Colon (tissue), 2 donors: ENCODE data around the gene DEF6.
"Not testable (repeated sequence)": the region's sequence is repeated elsewhere in the genome, so short reads cannot be mapped to it uniquely, and the experiment has no call there.

ENCODE experiments used
- FAIRE-seq: peaks from 2 replicates; lab custom pipeline; 2012; peaks lifted over from hg19 to GRCh38; lab: Jason Lieb, UNC
- donor health status: control.
- donor health status: control.

The DEF6 gene

DNA sequence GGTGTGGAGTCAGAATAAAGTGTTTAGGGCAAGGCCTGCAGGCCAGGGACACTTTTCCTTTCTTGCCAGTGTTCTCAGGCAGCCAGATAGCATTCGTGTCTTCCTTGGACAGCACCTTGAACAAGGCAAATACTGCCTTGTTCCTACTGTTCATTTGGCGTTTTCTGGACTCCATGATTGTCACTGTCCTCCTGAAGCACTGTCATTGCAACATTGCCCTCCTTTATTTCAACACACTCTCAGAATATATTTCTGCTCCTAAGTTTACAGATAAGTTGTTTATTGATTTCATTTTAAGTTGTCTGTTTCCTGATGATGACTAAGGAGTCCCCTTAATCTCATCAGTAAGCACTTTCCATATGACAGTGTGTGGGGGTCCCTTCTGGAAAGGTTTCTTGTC is 15.1 kb upstream of the DEF6 start:
- FAIRE-seq = no peak

- no peak for FAIRE-seq
Measured at GRCh38 chr6:35283361-35283760, 14.3 kb upstream of the DEF6 start.

- no peak for FAIRE-seq
Measured at GRCh38 chr6:35287671-35288396, 9.8 kb upstream of the DEF6 start.

DNA sequence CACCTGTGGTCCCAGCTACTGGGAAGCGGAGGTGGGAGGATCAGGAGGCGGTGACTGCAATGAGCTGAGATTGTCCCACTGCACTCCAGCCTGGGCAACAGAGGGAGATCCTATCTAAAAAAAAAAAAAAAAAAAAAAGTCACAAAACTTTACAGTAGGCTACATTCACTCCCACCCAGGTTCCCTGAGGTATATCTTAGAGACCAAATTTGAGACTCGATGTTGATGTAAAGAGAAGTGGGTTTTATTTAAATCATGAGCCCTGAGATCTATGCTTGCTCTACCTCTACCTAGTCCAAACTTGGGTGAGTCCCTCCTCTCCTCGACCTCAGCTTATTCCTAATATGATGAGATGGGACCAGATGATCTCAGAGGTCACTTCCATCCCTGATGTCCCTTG is 8.8 kb upstream of the DEF6 start:
- no peak for FAIRE-seq

DNA sequence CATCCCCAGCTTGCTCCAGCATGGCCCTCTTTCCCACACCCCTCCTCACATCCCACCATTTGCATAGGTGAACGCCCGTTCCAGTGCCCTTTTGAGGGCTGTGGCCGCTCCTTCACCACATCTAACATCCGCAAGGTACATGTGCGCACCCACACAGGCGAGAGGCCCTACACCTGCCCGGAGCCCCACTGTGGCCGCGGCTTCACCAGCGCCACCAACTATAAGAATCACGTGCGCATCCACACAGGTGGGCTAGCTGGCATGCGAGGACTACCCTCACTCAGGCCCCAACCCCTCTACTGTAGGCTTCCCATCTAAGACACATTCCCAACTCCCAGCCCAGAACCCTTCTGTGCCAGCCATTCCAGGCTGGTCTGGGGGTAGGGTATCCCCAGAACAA is 6.1 kb upstream of the DEF6 start:
- FAIRE-seq = no peak

GRCh38 chr6:35292494-35292893 is 5.1 kb upstream of the DEF6 start:
- no peak for FAIRE-seq

DNA sequence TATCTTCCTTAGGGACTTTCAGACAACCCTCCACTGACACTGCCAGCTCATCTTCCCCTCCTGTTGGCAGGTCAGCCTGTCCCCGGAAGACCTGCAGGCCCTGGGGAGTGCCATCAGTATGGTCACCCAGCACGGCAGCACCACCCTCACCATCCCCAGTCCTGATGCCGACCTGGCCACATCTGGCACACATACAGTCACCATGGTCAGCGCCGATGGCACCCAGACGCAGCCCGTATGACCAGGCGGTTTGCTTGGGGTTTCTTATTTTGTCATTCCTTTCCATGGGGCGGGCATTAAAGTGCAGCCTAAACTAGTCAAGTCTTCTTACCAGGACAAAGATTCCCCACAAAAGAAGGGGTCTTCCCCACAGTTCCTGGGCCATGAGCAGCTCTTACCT is 3.9 kb upstream of the DEF6 start:
- FAIRE-seq = no peak

GRCh38 chr6:35294308-35294945 is 3.2 kb upstream of the DEF6 start:
- FAIRE-seq = no peak

GRCh38 chr6:35295036-35295435 is 2.6 kb upstream of the DEF6 start:
- no peak for FAIRE-seq

GRCh38 chr6:35295521-35296315 is 1.9 kb upstream of the DEF6 start:
- FAIRE-seq = no peak

GRCh38 chr6:35296931-35297600 is 552 bp upstream of the DEF6 start:
- no peak for FAIRE-seq

DNA sequence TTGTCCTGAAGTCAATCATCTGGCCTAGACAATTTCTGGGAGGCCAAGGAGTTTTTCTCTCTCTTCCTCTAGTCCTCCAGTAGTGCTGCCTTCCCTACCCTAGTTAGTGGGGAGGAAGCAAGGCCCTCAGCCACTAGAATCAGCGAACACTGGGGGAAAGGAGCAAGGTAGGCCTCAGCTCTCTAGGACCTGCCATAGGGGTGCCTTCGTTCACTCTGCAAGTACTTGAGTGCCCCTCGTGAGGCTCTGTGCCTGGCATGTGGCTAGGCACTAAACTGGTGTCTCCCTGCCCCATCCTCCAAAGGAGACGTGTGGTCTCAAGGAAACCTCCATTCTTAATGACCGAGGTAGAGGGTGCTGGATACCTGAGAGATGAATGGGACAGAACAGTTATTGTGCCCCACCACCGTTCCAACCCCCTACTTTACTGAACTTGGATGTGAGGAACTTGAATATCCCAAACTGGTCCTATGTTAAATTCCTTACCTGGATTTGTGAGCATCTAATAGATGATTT is 1.1 kb downstream of the DEF6 start:
- FAIRE-seq = no peak

DNA sequence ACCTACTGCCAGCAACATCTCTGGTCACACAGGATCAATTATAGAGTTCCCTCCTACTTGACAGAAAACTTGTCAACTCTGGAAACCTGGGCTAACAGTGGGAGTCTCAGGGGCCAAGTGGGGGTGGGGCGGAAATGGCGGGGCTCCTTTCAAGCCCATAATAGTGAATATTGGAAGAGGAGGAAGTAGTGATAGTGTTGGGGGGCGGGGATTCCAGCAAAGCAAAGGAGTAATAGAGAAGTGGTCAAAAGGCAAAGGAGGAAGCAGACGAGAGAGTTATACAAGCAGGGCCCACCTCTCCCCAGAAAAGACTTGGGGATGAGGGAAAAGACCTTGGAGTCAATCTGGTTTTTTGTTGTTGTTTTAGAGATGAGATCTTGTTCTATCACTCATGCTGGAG is 2.1 kb downstream of the DEF6 start:
- no peak for FAIRE-seq

GRCh38 chr6:35300848-35301247 is 3.2 kb downstream of the DEF6 start:
- no peak for FAIRE-seq

- no peak for FAIRE-seq
Measured at GRCh38 chr6:35302604-35303241, 5.1 kb downstream of the DEF6 start.

GRCh38 chr6:35304299-35304698 is 6.7 kb downstream of the DEF6 start:
- no peak for FAIRE-seq

GRCh38 chr6:35305117-35305516 is 7.5 kb downstream of the DEF6 start:
- FAIRE-seq = no peak

GRCh38 chr6:35307138-35307537 is 9.5 kb downstream of the DEF6 start:
- FAIRE-seq = not testable (repeated sequence)

DNA sequence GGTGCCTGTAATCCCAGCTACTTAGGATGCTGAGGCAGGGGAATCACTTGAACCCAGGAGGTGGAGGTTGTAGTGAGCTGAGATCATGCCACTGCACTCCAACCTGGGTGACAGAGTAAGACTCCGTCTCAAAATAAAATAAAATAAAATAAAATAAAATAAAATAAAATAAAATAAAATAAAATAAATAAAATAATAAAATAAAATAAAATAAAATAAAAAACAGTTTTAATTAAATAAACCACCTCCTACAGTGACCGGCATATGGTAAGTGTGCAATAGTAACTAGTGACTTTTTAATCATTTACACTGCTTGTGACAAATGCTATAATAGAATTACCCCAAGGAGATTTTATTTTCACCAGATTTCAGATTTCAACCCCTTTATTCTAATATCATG is 10.9 kb downstream of the DEF6 start:
- FAIRE-seq = not testable (repeated sequence)

DNA sequence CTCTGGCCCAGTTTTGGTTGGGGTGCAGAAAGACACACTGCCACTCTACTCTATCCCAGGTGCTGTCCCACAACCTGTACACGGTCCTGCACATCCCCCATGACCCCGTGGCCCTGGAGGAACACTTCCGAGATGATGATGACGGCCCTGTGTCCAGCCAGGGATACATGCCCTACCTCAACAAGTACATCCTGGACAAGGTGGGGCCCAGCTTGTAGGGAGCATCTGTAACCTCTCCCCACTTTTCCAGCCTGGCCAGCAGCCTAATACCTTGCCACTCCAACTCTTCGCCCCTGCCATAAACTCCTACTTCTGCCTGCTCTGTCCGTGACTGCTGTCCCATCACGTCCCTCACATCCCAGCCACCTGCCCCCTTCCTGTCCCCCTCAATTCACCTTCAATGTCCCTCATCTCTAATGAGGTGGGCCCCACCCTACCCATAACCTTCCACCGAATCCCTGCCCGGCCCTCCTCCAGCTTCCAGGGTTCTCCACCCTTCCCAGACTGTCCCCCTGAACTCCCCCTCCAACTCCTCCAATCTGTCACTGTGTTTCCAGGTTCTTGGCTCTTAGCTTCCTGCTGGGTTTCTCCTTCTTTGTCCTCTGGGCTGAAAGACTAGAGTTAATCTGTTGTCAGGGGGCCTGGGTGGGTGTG is 12.1 kb downstream of the DEF6 start:
- no peak for FAIRE-seq

GRCh38 chr6:35310265-35310831 is 12.7 kb downstream of the DEF6 start:
- no peak for FAIRE-seq
